Nucleus accumbens (tissue), 56 donors: ENCODE results near the gene CCDC88C.
A peak's percentile ranks its signal among the peaks of the same experiment; 100 is the strongest.
"Not testable (repeated sequence)": the region's sequence is repeated elsewhere in the genome, so short reads cannot be mapped to it uniquely, and the experiment has no call there.

Experiments used
- DNase-seq, 56 donors: peaks; one replicate each; lab custom pipeline; 2025; lab: John Stamatoyannopoulos, UW

Gene CCDC88C

GRCh38 chr14:91417120-91417982, at the start of gene CCDC88C:
Gene CCDC88C, minus strand, starts transcription at chr14:91417820. Its CDS starts 130 bp downstream, at chr14:91417690.
- DNase-seq, result peak in 21 of 56 donors; percentile 15 to 73 (median 48)

DNA sequence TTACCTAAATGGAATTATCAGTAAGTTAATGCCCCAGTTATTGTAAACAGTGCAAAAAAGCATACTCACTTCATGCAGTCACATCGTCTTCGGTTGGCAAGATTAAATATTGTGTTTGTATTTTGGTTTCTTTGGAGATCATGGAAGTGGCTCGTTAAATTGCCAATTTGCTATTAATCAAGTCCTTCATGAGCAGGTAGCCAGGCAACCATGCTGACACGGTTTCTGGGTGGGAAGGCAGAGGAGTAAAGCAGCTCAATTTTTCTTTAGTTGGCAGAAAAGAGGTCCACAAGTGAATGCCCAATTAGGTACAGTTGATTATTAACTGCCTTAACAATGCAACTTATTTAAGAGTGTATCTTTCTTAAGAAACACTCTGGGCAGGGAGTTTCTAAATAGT, 48.6 kb upstream of the CCDC88C start:
- DNase-seq, result peak in 1 of 56 donors; percentile 8

DNA sequence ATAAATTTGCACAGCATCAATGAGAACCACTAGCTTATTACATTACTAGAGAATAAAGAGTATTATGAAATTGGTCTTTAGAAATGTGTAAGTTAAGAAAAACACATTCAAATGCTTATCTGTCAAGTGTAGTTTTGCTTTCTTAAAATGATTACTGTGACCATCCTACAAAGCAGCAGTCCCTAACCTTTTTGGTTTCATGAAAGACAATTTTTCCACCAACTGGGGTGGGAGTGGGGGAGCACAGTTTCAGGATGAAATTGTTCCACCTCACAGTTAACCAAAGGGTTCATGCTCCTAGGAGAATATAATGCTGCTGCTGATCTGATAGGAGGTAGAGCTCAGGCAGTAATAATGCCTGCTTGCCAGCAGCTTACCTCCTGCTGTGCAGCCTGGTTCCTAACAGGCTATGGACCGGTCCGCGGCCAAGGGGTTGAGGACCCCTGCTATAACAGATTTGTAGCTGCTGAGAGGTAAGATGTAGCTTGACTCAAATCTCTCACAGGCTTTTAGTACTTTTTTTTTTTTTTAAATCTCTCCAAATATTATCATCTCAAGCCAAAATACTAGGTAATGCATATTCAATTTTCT, 47.1 kb upstream of the CCDC88C start:
- no peak for DNase-seq

DNA sequence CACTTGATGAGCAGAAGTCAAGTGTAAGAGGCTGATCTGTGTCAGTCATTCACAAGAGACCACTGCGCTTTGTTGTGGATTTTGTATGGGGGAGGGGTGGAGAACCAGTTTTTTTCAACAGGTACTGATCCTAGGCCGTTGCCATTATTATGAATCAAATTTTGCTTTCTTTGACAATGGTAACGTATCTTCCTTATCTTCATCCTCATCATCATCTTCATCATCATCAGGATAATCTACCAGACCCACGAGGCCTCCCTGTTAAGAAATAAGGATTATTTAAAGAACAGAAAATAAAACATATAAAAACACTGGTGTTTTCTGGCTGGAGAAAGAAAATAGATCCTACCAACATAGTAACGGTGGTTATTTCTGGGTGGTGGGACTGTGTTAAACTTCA, 41.0 kb upstream of the CCDC88C start:
- DNase-seq, result no peak

DNA sequence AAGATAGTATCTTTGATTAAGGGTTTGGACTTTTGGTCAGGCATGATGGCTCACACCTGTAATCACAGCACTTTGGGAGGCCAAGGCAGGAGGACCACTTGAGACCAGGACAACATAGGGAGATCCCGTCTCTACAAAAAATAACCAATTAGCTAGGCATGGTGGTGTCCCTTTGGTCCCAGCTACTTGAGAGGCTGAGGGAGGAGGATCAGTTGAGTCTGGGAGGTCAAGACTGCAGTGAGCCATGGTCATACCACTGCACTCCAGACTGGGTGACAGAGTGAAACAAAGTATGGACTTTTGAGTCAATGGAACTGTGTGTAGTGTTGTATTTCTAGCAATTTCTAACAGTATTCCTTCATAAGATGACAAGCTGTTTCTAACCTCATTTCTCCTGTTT, 38.7 kb upstream of the CCDC88C start:
- DNase-seq, result no peak

DNA sequence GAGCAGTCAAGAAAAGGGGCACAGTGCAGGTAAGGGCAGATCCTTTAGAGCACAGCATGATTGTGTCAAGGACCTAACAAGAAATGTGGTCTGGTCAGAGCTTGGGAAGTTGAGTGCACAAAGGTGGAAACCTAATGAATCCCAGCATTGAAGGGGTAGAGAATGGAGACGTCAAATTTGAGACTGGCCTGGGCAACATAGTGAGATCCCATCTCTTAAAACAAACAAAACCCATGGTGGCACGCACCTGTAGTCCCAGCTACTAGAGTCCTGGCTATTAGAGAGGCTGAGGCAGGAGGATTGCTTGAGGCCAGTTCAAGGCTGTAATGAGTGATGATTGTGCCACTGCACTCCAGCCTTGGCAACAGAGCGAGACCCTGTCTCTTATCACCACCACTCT, 37.0 kb upstream of the CCDC88C start:
- no peak for DNase-seq

DNA sequence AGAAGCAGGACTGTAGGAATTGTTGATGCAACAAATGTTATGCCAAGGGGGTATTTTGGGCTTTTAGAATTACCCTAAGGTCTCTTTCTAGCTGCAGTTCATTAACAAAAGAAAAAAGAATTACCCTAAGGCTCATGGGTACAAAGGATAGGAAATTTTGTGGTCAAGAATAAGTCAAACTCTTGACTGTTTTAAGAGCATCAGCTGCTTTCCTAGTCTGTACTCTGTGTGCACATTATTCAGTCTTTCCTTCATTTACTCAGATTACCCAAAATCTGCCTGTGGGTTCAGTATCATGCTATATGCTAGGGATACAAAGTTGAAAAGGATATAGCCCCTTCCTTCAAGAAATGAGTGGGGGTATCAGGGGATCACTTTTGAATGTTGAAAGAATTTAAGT, 36.5 kb upstream of the CCDC88C start:
- no peak for DNase-seq

DNA sequence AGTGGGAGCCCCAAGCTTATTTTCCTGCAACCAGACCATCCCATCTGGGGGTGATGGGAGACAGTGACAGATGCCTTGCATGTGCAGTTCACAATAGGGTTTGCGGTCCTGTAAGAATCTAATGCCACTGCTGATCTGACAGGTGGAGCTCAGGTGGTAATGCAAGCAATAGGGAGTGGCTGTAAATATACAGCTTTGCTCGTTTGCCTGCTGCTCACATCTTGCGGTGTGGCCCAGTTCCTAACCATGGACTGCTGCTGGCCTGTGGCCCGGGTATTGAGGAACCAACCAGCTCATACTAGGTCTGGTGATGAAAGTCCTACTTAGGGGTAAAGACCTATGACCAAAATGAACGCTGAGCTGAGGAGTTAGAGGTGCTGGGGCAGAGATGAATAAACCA, 36.1 kb upstream of the CCDC88C start:
- DNase-seq, result no peak

DNA sequence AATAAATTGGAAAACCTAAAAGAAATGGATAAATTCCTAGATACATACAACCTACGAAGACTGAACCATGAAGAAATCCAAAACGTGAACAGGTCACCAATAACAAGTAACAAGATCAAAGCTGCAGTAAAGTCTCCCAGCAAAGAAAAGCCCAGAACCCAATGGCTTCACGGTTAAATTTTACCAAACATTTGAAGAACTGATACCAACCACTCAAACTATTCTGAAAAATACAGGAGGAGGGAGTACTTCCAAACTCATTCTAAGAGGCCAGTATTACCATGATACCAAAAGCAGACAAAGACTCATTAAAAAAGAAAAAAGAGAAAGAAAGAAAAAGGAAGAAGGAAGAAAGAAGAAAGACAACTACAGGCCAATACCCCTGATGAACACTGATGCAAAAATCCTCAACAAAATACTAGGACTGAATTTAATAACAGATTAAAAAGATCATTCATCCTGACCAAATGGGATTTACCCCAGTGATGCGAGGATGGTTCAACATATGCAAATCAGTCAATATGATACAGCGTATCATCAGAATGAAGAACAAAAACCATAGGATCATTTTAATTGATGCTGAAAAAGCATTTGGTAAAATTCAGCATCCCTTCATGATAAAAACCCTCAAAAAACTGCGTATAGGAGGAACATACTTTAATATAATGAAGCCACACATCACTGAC, 26.9 kb upstream of the CCDC88C start:
- DNase-seq, result no peak

DNA sequence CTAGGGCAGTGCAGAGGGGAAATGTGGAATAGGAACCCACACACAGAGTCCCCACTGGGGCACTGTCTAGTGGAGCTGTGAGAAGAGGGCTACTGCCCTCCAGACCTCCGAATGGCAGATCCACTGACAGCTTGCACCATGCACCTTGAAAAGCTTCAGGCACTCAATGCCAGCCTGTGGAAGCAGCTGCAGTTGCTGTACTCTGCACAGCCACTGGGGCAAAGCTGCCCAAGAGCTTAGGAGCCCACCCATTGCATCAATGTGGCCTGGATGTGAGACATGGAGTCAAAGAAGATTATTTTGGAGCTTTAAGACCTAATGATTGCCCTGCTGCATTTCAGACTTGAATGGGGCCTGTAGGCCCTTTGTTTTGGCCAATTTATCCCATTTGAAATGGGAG, 21.7 kb upstream of the CCDC88C start:
- no peak for DNase-seq

DNA sequence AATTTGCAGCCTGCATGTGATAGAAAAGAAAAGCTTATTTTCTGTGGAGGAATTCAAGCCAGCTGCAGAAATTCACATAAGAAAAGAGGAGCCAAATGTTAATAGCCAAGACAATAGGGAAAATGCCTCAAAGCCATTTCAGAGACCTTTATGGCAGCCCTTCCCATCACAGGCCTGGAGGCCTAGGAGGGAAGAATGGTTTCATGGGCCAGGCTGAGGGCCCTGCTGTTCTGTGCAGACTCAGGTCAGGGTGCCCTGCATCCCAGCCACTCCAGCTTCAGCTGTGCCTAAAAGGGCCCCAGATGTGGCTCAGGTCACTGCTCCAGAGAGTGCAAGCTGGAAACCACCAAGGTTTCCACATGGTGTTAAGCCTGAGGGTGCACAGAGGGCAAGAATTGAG, 21.2 kb upstream of the CCDC88C start:
- DNase-seq, result no peak

DNA sequence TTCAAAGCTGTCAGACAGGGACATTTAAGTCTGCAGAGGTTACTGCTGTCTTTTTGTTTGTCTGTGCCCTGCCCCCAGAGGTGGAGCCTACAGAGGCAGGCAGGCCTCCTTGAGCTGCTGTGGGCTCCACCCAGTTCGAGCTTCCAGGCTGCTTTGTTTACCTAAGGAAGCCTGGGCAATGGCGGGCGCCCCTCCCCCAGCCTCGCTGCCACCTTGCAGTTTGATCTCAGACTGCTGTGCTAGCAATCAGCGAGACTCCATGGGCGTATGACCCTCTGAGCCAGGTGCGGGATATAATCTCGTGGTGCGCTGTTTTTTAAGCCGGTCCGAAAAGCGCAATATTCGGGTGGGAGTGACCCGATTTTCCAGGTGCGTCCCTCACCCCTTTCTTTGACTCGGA, 18.6 kb upstream of the CCDC88C start:
- DNase-seq, result not testable (repeated sequence)

DNA sequence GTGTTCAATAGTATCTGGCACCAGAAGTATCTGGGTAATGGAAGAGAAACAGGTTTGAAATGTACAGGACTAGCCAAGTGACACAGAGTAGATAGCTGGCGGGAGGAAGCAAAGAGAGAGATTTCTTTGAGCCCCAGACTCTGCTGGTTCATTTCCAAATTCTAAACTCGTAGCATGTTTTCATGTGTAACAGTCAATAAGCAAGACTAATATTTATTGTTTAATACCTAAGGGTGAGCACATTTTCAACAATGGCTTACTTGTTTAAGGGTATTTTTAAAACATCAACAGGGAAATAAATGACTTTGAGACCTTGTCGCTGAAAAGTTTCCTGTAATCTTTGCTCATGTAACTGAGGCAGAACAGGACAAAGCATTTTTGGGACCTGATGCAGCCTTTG, 11.8 kb upstream of the CCDC88C start:
- DNase-seq, result no peak

- peak in 1 of 56 donors; percentile 18 for DNase-seq
Measured at GRCh38 chr14:91428931-91429330, 11.3 kb upstream of the CCDC88C start.

DNA sequence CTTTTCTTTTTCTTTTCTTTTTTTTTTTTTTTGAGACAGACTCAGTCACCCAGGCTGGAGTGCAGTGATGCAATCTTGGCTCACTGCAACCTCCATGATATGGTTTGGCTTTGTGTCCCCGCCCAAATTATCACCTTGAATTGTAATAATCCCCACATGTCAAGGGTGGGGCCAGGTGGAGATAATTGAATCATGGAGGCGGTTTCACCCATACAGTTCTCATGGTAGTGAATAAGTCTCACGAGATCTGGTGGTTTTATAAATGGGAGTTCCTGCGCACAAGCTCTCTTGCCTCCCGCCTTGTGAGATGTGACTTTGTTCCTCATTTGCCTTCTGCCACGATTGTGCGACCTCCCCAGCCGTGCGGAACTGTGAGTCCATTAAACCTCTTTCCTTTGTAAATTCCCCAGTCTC, 7.9 kb upstream of the CCDC88C start:
- not testable (repeated sequence) for DNase-seq

DNA sequence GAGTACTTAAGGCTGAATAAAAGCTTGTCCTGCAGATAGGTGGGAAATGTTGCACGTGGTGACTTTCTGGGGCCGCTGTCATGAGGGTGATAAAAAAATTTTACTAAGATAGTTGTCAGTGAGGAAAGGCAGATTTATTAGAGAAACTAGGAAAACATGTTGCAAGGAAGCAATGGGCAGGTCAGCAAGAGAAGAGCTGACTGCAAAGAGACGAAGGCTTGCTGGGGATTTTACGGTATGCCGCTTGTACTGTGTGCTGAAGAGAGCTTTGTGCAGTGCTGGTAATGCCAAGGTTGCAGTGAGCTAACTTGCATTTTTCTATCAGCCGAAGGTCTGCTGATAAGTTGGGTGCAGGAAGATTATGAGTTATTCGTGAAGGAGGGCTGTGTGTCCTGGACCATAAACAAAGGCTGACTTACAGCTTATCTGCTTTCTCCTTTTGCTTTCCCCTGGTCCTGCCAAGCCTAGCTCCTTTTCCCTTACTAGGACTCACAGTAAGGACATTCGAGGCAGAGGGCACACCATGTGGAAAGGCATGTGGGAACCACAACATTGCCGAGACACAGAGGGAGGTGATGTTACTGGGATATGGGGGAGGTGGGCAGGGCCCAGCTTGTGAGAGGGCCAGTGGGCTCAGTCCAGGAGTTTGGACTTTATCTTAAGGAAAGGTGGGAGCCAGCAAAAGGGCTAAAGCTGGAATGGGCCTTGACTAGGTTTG, 7.4 kb upstream of the CCDC88C start:
- DNase-seq, result no peak

DNA sequence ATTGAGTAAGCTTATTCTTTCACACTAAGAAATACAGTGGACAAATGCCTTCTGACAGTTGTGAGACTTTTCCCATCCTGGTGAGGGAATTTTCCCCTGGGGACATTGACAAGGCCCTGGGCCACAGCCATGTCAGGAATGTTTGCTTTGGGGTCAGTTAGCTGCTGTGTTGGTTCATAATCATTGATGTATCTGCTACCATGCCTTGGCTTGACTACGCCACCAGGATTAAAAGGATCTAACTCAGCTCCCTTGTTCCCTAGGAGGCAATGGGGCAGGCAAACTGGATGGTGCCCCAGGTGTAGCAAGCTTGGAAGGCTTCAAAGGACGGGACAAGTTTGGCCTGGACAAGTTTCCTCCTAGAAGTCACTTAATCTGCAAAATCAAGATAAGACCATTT, 3.1 kb upstream of the CCDC88C start:
- no peak for DNase-seq

- no peak for DNase-seq
Measured at GRCh38 chr14:91419451-91419850, 1.8 kb upstream of the CCDC88C start.

GRCh38 chr14:91419044-91419397, 1.4 kb upstream of the CCDC88C start:
- no peak for DNase-seq

- peak in 40 of 56 donors; percentile 16 to 81 (median 46) for DNase-seq
Measured at GRCh38 chr14:91418387-91419043, 895 bp upstream of the CCDC88C start.
